GM23248 (cell line): Measurements from ENCODE around the gene RPL5.

Source experiments
- EZH2 ChIP-seq: fragments of 200-600 bp; sonication (generic); IDR thresholded peaks from 2 replicates; pipeline ENCODE4 v1.6.1; 2018; ENCODE audit warnings: antibody characterized with exemption, mild to moderate bottlenecking; ENCODE audit not compliant: insufficient read depth, poor library complexity, severe bottlenecking
- EZH2phosphoT487 ChIP-seq: fragments of 200-600 bp; sonication (generic); IDR thresholded peaks from 2 replicates; pipeline ENCODE4 v1.6.1; 2018; ENCODE audit warnings: antibody characterized with exemption, moderate library complexity, mild to moderate bottlenecking, low read depth; ENCODE audit not compliant: insufficient read depth

- TF ChIP-seq EZH2 (no peak), EZH2phosphoT487 (no peak)
Observed at GRCh38 chr1:92838519-92838918, 6.7 kb downstream of the RPL5 start.
